ENCODE data around the gene INO80E.
A peak's percentile ranks its signal among the peaks of the same experiment; 100 is the strongest.

INO80E gene

DNA sequence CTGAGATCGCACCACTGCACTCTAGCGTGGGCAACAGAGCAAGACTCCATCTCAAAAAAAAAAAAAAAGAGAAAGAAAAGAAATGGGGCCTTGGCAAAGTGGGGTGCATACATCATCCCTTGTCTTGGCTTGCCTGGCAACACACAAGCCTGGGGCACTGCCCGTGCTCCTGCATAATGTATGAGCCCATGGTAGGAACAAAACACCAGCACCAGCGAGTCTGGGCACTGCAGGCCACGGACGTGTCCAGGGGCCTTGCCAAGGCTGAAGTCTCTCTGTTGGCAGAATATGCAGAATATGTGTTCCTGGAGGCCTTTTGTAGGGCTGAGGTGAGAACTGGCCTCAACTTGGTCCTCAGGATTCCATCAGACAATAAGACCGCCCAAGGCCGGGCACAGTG, 53.8 kb downstream of the INO80E start:
- no peak for DNase-seq (ENCODE audit: low spot score in 2 of 2)
- ATAC-seq, result no peak
- Mint-ChIP-seq H3K4me1 (peaks cover 28% of the 10 kb centered on the region), H3K4me3 (no peak overlapping the region), H3K36me3 (peaks cover 27% of the 10 kb centered on the region), H3K27ac (no peak overlapping the region), H3K9me3 (no peaks in the 10 kb centered on the region)

DNA sequence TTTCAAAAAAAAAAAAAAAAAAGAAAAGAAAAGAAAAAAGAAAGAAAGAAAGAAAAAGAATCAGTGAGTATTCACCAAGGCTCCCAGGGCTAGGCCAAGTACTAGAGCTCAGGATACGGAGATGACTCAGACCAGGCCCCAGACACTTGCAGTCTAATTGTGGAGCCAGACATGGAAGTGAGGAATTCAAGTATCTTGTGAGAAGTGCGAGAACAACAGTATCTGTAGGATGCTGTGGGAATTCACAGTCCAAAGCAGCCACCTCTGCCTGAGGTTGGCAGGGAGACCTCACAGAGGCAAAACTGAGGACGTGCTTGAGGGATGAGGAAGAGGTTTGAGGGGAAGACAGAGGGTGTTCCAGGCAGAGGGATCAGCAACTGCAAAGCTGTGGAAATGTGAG, 55.5 kb downstream of the INO80E start:
- H3K4me3 Mint-ChIP-seq, result peak overlapping the region; percentile 82
- H3K36me3 Mint-ChIP-seq, result peaks cover 19% of the 10 kb centered on the region
- ATAC-seq (no peak), DNase-seq (ENCODE audit: low spot score in 2 of 2) (no peak)
- peak overlapping the region; percentile 33 for H3K27ac Mint-ChIP-seq
- no peaks in the 10 kb centered on the region for H3K9me3 Mint-ChIP-seq
- peaks cover 26% of the 10 kb centered on the region for H3K4me1 Mint-ChIP-seq

DNA sequence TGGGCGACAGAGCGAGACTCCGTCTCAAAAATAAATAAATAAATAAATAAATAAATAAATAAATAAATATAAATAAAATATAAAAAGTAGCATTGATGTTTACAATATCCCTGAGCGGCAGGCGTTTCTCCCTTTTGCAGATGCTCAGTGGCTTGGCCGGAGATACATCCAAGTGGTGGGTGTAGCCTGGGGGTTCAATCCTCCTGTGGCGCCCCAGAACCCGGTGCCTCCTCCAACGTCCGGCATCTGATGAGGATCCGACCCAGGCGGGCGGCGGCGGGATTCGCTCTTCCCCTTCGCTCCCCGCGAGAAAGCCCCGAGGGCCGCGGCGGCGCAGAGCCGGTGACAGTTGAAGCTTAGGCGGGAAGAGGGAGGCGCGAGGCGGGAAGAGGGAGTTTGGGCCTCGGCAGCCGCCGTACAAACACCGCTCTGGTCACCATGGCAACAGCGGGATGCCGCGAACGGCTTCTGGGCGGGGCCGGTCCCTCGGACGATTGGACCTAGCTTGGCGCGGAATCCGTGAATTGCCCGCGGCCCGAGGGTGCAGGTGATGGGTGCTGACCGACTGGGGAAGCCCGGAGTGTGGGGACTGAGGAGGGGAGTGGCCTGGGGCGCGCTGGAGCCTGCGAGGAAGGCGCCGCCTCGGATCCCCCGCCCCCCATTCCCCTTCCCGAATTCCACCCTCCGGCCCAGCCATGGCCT, 56.8 kb downstream of the INO80E start:
- H3K36me3 Mint-ChIP-seq, result peaks cover 19% of the 10 kb centered on the region
- H3K4me1 Mint-ChIP-seq, result peaks cover 26% of the 10 kb centered on the region
- H3K4me3 Mint-ChIP-seq, result peak overlapping the region; percentile 82
- ATAC-seq, result peak; percentile 91
- H3K9me3 Mint-ChIP-seq, result no peaks in the 10 kb centered on the region
- H3K27ac Mint-ChIP-seq, result peak overlapping the region; percentile 91
- peak; percentile 94 to 99 for DNase-seq (ENCODE audit: low spot score in 2 of 2)

DNA sequence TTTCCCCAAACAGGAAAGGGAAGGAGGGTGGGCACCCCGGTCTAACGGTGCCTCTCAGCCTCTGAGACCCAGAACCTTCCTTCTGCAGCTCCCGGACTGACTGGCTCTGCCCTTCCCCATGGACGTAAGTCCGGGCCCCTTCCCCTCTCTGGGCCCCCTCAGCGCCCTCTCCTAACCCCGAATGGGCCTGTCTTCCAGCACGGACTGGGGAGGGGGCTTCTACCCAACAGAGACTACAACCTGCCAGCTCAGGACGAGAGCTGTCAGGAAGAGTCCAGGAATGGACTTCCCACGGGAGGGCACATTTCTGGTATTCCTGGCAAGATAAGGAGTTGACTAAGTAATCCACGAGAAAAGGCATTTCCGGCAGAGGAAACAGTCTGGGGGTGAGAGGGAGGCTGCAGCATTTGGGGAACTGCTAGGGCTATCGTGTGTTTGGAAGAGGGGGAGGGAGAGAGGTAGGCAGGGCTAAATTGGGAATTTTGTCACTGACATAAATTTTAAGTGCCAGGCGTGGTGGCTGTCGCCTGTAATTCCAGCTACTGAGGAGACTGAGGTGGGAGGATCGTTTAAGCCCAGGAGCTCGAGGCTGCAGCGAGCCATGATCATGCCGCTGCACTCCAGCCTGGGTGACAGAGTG, 57.5 kb downstream of the INO80E start:
- H3K36me3 Mint-ChIP-seq, result peaks cover 19% of the 10 kb centered on the region

DNA sequence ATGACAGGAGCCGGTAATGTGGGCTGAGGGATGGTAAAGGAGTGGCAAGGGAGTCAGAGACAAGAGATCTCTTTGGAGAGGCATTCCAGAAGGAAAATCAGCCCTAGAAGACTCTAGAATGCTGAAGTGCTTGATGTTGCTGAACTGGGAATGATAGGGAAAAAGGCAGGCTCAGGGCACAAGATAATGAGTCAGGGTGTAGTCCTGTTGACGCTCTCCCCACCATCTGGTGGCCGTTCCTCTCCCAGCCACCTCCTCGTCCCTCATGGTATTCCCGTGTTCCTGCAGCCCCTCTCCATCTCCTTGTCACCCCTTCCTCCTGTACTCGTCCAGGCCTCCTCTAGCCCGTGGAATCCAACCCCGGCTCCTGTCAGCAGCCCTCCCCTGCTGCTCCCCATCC, 58.4 kb downstream of the INO80E start:
- Mint-ChIP-seq H3K4me1 (peaks cover 26% of the 10 kb centered on the region), H3K36me3 (peaks cover 19% of the 10 kb centered on the region), H3K27ac (no peak overlapping the region), H3K4me3 (peak overlapping the region; percentile 82), H3K9me3 (no peaks in the 10 kb centered on the region)
- ATAC-seq (no peak), DNase-seq (ENCODE audit: low spot score in 2 of 2) (no peak)

More for the DNA sequence above, 57.5 kb downstream of the INO80E start:
- peaks cover 26% of the 10 kb centered on the region for H3K4me1 Mint-ChIP-seq
- ATAC-seq (peak; percentile 27), DNase-seq (ENCODE audit: low spot score in 2 of 2) (no peak)
- peak overlapping the region; percentile 82 for H3K4me3 Mint-ChIP-seq
- no peaks in the 10 kb centered on the region for H3K9me3 Mint-ChIP-seq
- H3K27ac Mint-ChIP-seq, result peak overlapping the region; percentile 91

DNA sequence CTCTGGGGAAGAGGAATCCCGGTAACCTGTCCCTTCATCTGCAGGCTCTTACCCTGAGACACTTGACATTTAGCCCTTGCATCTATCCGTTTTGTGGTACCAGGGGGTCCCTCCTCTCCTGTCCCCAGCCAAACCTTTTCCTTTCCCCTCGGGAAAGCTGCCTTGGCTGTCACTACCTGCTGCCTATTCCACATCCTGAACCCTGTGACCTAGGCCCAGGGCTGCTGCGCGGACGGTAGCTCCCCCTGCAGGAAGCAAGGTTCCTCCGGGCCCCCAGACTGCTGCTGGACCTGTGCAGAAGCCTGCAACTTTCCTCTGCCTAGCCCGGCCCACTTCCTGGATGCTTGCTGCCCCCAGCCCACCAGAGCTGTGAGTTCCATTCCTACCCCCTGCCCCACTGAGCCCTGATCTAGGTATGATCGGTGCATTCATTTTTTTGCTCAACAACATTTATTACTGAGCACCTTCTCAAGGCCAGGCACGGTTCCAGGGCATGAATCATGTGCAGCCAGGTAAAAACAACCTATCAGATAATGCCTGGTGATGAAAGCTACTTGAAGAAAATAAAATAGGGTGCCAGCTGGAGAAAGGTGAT, 59.0 kb downstream of the INO80E start:
- no peaks in the 10 kb centered on the region for H3K9me3 Mint-ChIP-seq
- H3K27ac Mint-ChIP-seq, result no peak overlapping the region
- peak; percentile 84 for ATAC-seq
- peaks cover 19% of the 10 kb centered on the region for H3K36me3 Mint-ChIP-seq
- peak overlapping the region; percentile 82 for H3K4me3 Mint-ChIP-seq
- peaks cover 26% of the 10 kb centered on the region for H3K4me1 Mint-ChIP-seq
- peak; percentile 47 to 77 for DNase-seq (ENCODE audit: low spot score in 2 of 2)

Data from stimulated activated effector memory CD8-positive, alpha-beta T cell treated with anti-CD3 and anti-CD28 coated beads, Interleukin-12 subunit alpha, Interleukin-12 subunit beta, amount 100 ng/mL, for 72 hours (primary cell).